HG02678 (cell line): ENCODE results near the gene TTC23.
"Not testable (repeated sequence)": the region's sequence is repeated elsewhere in the genome, so short reads cannot be mapped to it uniquely, and the experiment has no call there.

Experiments used
- ATAC-seq: cut with Tn5 transposase; IDR thresholded peaks from one replicate; pipeline ENCODE4 v1.9.1; 2021; ENCODE audit warnings: mild to moderate bottlenecking, moderate library complexity; ENCODE audit not compliant: unreplicated experiment

TTC23 gene

DNA sequence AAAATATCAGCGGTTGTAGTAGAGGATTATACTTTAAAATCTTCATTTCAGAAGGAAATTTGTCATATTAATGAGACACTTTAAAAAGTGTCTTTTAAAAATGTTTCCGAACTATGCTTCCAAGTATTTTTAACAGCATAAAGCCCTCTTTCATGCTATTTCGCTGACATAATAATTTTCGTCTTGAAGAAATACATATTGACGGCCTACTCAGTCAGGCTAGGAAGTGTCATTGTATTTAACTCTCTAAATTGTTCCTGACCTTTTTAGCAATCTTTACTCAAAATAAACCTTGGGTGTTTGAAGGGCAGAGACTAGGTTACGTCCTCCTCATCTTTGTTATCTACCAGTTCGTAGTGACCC, 1.1 kb upstream of the TTC23 start:
- ATAC-seq, result no peak

DNA sequence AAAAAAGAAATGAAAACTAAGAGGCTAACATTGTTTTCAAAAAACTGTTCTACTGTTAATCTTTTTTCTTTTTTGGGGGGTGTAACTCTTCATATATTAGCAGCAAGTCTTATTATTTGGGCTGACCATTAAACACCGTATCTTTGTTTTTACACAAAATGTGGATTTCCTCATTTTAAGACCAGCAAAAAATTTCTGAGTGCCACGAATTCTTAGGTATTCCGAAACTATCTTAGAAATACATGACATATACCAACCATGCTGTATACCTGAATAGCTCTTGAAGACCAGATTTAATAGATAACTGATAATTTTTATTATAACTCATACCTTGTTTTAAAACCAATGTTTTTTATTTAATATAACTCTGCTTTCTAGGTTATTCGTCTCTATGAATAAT, 620 bp upstream of the TTC23 start:
- no peak for ATAC-seq

DNA sequence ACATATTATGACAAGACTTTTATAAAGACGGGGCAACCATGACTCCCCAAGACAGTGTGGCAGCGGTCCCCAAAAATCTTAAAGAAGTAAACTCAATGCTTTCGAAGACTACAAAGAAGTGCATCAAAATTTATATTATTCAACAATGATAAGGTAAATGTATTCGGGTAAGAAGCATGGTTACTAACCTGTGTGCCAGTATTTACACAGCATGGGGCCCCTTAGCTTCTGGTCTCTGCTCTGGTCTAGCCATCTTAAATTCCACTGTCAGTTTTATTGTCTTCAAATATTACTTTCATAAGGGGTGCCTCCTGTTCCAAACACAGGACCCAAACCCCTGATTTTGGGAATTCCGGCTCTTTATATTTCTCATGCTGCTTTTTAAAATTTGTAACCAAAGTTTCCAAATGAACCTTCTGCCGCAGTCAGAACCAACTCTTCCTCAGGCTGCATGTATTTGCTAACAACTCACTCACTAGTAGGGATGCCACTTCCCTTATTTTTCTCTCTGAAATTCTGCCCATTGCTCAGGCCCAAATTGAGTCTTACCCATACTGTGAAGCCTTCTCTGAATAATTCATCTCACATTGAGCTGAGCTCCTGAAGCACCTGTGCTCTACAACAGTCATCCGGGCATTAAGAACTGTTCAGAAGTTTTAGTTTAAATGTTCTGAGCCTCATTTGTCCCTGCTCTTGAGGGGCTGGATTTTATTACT, 1.2 kb downstream of the TTC23 start:
- no peak for ATAC-seq

DNA sequence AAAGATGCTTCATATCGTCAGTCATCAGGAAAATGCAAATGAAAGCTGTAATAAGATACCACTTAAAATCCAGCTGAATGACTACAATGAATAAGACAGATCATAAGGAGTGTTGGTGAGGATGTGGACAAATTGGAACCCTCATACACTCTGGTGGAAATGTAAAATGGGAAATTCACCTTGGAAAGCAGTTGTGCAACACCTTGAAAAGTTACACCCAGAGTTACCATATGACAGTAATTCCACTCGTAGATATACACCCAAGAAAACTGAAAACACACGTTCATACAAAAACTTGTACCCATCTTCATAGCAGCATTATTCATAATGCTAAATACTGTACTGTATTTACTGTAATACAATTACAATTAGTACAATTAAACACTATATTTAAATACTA, 2.3 kb downstream of the TTC23 start:
- no peak for ATAC-seq

DNA sequence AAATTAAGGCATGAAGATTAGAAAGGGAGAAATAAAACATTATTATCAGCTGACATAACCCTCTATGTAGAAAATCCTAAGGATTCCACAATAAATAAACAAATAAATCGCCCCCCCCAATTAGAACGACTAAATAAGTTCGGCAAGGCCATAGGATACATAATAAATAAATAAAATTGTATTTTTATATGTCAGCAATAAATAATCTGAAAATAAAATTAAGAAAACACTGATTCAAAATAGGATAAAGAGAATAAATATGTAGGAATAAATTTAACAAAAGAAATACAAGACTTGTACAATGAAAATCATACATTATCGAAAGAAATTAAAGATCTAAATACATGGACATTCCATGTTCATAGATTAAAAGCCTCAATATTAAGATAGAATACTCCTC, 5.1 kb downstream of the TTC23 start:
- no peak for ATAC-seq

DNA sequence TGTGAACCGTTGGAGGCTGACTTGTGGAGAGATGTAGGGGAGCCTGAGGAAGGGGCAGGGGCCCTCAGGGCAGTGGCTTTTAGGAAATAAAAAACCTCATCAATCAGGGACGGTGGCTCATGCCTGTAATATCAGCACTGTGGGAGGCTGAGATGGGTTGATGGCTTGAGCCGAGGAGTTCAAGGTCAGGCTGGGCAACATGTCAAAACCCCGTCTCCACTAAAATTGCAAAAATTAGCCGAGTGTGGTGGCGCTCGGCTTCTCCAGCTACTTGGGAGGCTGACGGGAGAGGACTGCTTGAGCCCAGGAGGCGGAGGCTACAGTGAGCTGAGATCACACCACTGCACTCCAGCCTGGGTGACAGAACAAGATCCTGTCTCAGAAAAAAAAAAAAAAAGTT, 7.6 kb downstream of the TTC23 start:
- ATAC-seq, result no peak

DNA sequence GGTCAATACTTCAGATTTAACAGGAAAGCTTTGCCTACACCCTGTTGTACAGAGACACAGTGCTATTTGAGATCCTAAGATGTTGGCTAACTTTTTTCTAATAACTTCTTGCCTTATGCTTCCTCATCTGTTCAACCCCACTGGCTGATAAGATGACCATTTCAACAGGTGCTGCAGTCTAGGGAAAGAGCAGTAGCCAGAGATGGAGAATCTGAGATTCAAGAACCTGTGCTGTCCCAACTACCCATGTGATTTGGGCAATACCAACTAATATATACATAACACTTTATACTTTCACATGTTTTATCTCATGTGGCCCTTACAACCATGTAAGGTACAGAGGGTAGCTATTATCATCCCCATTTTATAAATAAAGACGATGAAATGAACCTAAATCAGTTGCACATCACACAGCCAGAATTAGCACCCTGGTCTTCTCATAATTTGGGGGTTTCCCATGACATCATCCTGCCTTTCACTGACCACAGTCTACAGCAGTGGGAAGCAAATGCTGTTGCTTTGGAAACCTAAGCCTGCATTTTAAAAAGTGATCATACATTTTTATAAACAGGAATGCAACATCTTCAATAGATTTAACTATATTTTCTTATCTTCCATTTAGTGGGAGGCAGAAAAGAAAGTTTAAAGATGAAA, 9.7 kb downstream of the TTC23 start:
- ATAC-seq, result peak; percentile 91

DNA sequence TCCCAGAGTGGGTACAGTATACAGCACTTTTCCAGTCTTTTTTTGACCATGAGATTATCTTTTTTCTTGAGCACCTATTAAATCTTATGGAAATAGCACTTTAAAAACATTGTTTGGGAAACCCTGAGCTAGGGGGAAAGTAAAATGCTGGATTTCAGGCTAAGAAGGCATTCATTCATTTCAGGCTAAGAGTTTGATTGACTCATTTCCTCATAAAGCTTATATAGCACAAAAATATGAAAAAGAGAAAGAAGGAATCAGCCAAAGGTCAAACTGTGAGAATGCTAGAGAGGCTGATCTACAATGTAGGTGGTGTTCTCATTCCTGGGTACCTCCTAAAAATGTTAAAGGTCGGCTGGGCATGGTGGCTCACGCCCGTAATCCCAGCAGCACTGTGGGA, 10.5 kb downstream of the TTC23 start:
- no peak for ATAC-seq

DNA sequence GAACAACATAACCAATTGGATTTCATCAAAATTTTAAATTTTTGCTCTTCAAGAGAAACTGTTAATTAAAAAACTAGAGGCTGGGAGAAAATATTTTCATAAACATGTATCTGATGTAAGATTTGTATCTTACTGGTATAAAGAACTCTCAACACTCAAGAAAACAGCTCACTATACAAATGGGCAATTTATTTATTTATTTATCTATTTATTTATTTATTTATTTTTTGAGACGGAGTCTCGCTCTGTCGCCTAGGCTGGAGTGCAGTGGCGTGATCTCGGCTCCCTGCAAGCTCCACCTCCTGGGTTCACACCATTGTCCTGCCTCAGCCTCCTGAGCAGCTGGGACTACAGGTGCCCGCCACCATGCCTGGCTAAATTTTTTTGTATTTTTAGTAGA, 15.2 kb downstream of the TTC23 start:
- not testable (repeated sequence) for ATAC-seq

DNA sequence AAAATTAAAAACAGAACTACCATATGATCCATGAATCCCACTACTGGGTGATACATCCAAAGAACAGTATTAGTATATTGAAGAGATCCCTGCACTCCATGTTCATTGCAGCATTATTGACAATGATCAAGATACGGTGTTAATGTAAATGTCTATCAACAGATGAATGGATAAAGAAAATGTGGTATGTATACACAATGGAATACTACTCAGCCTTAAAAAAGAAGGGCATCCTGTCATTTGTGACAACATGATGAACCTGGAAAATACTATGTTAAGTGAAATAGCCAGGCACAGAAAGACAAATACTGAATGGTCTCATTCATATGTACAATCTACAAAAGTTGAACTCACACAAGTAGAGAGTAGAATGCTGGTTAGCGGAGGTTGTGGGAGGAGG, 16.6 kb downstream of the TTC23 start:
- no peak for ATAC-seq

DNA sequence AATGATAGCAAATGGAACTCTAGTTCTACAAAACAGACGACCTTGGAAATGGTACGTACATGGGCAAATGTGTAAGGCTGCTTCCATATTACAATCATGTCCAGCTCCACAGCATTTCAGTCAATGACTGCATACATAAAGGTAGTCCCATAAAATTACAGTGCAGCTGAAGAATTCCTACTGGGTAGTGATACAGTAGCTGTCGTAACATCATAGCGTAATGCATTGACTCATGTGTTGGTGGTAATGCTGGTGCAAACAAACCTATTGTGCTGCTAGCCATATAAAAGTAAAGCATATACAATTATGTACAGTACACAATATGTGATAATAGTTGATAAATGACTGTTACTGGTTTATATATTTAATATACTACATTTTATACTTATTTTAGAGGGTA, 18.5 kb downstream of the TTC23 start:
- no peak for ATAC-seq

DNA sequence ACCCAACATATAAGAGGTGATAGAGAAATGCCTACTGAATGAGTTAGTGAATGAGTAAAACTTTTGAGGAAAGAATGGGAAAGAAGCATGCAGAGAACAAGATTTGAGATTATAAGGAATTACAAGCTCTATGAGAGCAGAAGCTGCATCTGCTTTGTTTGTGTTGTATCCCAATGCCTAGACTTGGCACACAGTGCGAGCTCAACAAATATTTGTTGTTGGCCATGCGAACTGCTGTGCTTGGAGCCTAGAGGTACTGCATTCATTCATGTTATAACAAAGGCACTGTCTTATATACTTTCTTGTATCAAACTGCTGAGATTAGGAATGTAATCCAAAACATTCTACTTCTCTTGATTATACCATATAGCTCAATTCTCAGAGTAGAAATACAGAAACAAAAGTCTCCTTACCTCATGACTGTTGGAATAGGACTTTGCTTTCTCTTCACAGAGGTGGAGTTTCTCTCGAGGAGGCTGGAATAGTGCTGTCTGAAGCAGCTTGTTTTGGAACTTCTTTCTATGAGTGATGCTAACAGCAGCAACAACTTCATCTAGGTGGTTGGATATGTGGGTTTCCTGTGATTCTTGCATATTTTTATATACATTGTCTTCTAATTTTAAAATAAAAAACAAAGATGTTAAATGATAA, 21.1 kb downstream of the TTC23 start:
- no peak for ATAC-seq

DNA sequence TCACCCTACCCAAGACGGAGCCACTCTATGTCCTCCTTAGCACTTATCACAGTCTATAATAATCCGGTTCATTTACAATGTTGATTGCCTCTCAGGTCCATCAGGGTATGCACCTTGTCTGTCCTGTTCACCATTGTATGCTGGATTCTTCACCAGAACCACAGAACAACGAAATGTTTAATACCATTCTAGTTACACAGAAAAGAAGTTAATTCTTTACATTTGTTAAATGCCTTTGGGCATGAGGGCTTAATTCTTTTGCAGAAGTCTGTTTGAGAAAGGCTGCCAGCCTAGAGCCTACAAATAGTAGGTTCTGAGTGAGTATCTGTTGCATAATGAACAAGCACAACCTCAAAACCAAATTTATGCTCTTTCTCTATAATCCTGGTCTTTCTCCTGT, 22.6 kb downstream of the TTC23 start:
- ATAC-seq, result no peak

DNA sequence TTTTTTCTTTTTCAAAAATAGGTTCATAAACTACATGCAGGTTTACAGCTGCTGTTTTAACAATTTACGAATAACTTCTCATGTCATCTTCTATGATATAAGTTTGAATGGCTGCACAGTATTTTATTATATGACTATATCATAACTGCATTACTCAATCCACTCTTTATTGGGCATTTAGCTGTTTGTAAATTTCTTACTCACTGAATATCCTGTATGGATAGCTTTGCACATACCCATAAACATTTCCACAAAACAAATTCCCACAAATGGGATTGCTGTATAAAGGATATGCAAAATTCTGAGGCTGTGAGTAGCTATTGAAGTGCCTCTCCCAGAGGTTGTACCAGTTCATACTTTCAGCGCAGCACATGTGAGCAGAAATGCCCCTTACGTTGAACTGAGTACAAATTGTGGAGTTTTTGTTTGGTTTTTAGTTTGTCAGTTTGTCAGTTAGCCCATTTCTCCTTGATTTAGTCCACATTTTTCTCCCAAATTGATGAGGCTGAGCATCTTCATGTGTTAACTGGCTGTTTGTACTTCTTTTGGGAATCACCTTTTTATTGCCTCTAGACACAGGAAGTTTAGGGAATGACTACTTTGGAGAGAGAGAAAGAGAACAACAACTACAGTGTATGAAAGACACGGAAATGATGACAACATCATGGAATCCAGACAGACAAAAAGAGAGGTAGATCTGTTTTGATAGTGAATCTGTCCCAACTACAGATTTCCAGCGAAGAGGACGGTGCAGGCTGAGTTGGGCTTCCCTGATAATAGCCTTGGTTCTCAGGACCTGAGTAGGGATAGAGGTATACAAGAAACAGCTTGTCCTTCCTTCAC, 24.8 kb downstream of the TTC23 start:
- no peak for ATAC-seq

DNA sequence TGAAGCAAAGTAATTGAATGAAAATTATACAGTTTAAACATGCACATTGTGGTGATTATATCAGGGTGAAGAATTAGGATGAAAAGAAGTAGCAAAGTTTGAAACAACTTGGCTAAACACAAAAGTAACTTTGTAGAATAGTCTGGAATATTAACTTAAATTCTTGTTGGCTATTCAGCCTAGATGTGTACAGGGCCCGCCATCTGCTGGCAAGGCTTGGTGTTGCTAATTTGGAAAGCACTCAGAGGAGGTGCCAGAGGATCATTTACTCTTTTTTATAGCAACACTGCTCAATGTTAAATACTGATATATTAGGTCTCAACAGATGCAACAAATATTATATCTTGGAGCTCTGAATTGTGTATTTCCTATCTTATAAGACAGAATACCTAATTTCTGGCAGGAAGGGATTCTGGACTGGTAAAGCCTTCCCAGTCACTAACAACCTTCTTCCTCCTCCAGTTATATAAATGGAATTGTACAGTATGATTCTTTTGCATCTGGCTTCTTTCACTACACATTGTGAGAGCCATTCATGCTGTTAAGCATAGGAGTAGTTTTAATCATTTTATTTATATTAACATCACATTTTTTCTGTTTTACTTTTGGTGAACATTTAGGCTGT, 36.1 kb downstream of the TTC23 start:
- peak; percentile 69 for ATAC-seq

DNA sequence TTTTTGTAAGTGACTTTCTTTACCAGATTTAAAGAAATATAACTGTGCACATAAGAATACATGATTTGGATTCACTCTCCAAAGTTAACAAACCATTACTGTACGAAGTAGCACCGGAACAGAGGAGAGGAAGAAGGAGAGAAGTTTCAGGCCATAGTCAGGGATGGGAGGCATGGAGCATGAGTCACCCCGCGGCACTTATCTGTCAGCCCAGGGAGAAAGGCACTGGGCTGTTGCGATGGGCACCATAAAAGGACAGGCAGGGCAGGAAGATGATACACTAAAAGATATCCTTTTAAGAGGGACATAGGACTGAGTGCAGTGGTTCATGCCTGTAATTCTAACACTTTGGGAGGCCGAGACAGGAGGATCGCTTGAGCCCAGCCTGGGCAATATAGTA, 37.0 kb downstream of the TTC23 start:
- no peak for ATAC-seq

DNA sequence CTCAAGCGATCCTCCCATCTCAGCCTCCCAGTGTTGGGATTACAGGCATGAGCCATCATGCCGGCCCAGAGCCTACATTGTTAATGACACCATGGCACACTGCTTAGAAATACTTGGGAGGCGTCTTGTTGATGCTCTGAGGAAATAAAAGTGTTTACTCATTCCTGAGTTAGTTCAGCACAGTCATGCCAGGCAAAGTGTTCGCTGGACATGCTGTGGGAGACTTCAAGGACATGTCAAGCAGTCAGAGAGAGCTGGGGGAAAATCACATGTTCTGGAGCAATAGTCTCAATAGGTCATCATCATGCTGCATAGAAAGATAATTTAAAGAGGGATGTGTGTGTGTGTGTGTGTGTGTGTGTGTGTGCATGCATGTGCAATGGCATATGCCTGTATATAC, 37.5 kb downstream of the TTC23 start:
- no peak for ATAC-seq

DNA sequence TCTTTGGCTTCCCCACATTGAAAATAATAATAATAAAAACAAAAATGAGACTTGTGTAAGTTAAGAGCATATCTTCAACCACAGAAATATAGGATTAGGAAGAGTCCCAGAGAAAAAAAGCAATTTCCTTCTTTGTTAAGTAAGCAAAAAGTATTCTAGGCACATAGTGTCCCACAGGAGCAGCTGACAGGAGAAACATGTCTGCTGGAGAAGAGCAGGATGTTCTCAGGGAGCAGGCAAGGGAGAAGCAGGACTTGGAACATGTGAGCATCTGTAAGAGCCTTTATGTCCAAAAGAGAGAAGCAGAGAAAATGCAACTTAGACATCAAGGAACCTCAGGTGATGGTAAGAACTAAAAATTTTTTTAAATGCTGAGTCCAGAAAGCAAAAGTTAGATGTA, 39.0 kb downstream of the TTC23 start:
- no peak for ATAC-seq

DNA sequence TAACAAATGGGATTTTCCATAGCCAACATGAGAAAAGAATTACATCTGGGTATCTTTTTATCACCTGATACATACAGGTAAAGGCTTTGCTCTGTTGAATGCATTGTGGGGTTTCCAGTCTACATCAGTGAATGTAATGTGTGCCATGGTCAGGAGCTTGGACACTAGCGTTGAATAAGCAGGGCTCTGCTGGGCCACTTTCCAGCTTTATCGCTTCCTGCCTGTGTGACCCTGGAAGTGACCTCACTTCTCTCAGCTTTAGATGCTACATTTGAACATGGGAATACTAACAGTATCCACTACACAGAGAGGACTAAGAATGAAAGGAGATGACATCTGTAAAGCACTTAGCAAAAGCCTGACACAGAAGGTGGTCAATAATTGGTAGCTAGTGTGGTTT, 40.1 kb downstream of the TTC23 start:
- ATAC-seq, result no peak

DNA sequence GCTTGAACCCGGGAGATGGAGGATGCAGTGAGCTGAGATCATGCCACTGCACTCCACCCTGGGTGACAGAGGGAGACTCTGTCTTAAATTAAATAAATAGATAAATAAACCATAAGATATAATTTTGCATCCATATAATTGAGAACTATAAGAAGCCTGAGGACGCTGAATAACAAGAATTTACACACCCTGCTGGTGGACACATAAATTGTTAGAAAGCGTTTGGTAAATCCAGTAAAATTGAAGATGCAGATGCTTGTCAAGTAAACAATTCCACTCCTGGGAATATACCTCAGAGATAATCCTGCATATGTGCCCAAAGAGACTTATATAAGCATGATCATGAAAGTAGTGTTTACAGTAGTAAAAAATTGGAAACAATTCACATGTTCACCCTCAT, 41.7 kb downstream of the TTC23 start:
- ATAC-seq, result no peak

DNA sequence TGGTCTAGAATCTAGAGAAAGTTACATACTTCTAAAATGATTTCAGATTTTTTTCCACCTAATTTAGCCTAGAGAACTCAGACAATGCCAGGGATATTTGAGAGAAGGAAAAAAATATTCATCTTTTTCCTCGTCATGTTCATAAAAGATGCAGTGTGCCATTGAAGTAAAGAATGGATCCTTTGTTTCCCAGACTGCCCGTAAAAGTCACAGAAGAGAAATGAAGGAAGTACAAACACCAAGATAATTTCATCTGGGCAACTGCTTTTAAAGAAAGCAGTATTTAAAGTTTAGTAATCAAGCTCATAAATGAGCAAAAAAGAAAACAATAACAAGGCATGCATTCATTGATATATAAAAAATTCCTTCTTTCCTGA, 47.2 kb downstream of the TTC23 start:
- no peak for ATAC-seq
